IPS DF 6.9 (cell line): ENCODE data around the gene TREM2.

ENCODE experiments used
- DNase-seq: peaks from one replicate; pipeline ENCODE4 v3.0.0-alpha.2; 2013; ENCODE audit warnings: low read depth, low spot score
- H3K27ac ChIP-seq: one replicate; pipeline ENCODE4 v1.5.1; 2013; ENCODE audit warnings: low read length, control low read depth
- H3K27me3 ChIP-seq: 2 replicates; pipeline ENCODE4 v1.6.1; 2013; ENCODE audit warnings: mild to moderate bottlenecking, low read length; ENCODE audit not compliant: control insufficient read depth, insufficient read depth
- H3K36me3 ChIP-seq: 2 replicates; pipeline ENCODE4 v1.6.1; 2013; ENCODE audit warnings: low read length; ENCODE audit not compliant: control insufficient read depth, insufficient read depth
- H3K4me1 ChIP-seq: 2 replicates; pipeline ENCODE4 v1.6.1; 2013; ENCODE audit warnings: low read length; ENCODE audit not compliant: control insufficient read depth, insufficient read depth
- H3K4me3 ChIP-seq: 2 replicates; pipeline ENCODE4 v1.5.1; 2013; ENCODE audit warnings: mild to moderate bottlenecking, low read length
- H3K9me3 ChIP-seq: 2 replicates; pipeline ENCODE4 v1.6.1; 2013; ENCODE audit warnings: low read length, inconsistent platforms; ENCODE audit not compliant: control insufficient read depth, insufficient read depth
- WGBS: extraction: QIAGEN DNeasy Blood & Tissue Kit; methylation state at CpG from one replicate; pipeline ENCODE4 v1.1.7; 2013; ENCODE audit warnings: mixed read lengths, missing lambda C conversion rate; ENCODE audit not compliant: insufficient read length, insufficient coverage; 5-methylcytosine and 5-hydroxymethylcytosine counted together

The TREM2 gene

GRCh38 chr6:41167173-41167963 is 4.5 kb upstream of the TREM2 start:
- Histone ChIP-seq H3K27ac (no peak overlapping the region), H3K27me3 (no peaks in the 10 kb centered on the region), H3K9me3 (no peaks in the 10 kb centered on the region), H3K4me3 (no peak overlapping the region), H3K36me3 (no peaks in the 10 kb centered on the region), H3K4me1 (peaks cover 3% of the 10 kb centered on the region)
- no peak for DNase-seq
- WGBS = no CpG with 5 or more reads among the region's 5 CpGs

GRCh38 chr6:41164551-41165120 is 1.7 kb upstream of the TREM2 start:
- no peak for DNase-seq
- Histone ChIP-seq H3K27ac (no peak overlapping the region), H3K36me3 (no peaks in the 10 kb centered on the region), H3K9me3 (no peaks in the 10 kb centered on the region), H3K4me1 (no peaks in the 10 kb centered on the region), H3K27me3 (no peaks in the 10 kb centered on the region), H3K4me3 (no peak overlapping the region)
- no CpG with 5 or more reads among the region's 4 CpGs for WGBS

GRCh38 chr6:41163419-41163717 is 452 bp upstream of the TREM2 start:
- H3K4me1 ChIP-seq = no peaks in the 10 kb centered on the region
- no CpG with 5 or more reads among the region's 1 CpG for whole genome bisulfite sequencing

GRCh38 chr6:41161851-41162552 is 914 bp downstream of the TREM2 start:
- Histone ChIP-seq H3K4me1 (no peaks in the 10 kb centered on the region), H3K9me3 (no peaks in the 10 kb centered on the region), H3K27ac (no peak overlapping the region), H3K36me3 (no peaks in the 10 kb centered on the region), H3K4me3 (no peak overlapping the region), H3K27me3 (no peaks in the 10 kb centered on the region)
- no CpG with 5 or more reads among the region's 13 CpGs for WGBS
- DNase-seq = no peak

More at GRCh38 chr6:41163419-41163717, 452 bp upstream of the TREM2 start:
- no peak for DNase-seq
- H3K36me3 ChIP-seq = no peaks in the 10 kb centered on the region
- H3K27me3 ChIP-seq = no peaks in the 10 kb centered on the region
- H3K9me3 ChIP-seq = no peaks in the 10 kb centered on the region
- H3K27ac ChIP-seq = no peak overlapping the region
- H3K4me3 ChIP-seq = no peak overlapping the region

- H3K27me3 ChIP-seq = no peaks in the 10 kb centered on the region
- no peak overlapping the region for H3K27ac ChIP-seq
- no peaks in the 10 kb centered on the region for H3K36me3 ChIP-seq
- H3K9me3 ChIP-seq = no peaks in the 10 kb centered on the region
- DNase-seq = no peak
- H3K4me3 ChIP-seq = no peak overlapping the region
- no CpG with 5 or more reads among the region's 10 CpGs for WGBS
- no peaks in the 10 kb centered on the region for H3K4me1 ChIP-seq
These were observed 1.5 kb downstream of the TREM2 start for GRCh38 chr6:41161380-41161779.

- Histone ChIP-seq H3K4me1 (no peaks in the 10 kb centered on the region), H3K27me3 (no peaks in the 10 kb centered on the region)
These were observed 2.0 kb downstream of the TREM2 start for GRCh38 chr6:41160933-41161332.

GRCh38 chr6:41159415-41160082 is 3.4 kb downstream of the TREM2 start:
- no peak for DNase-seq
- WGBS = no CpG with 5 or more reads among the region's 12 CpGs
- Histone ChIP-seq H3K27me3 (no peaks in the 10 kb centered on the region), H3K4me3 (no peak overlapping the region), H3K36me3 (no peaks in the 10 kb centered on the region), H3K4me1 (no peaks in the 10 kb centered on the region), H3K27ac (no peak overlapping the region), H3K9me3 (no peaks in the 10 kb centered on the region)

More at GRCh38 chr6:41160933-41161332, 2.0 kb downstream of the TREM2 start:
- Histone ChIP-seq H3K27ac (no peak overlapping the region), H3K4me3 (no peak overlapping the region), H3K9me3 (no peaks in the 10 kb centered on the region), H3K36me3 (no peaks in the 10 kb centered on the region)
- WGBS = no CpG with 5 or more reads among the region's 3 CpGs
- DNase-seq = no peak

- Histone ChIP-seq H3K4me3 (no peak overlapping the region), H3K9me3 (no peaks in the 10 kb centered on the region), H3K27ac (no peak overlapping the region), H3K27me3 (no peaks in the 10 kb centered on the region), H3K36me3 (no peaks in the 10 kb centered on the region), H3K4me1 (no peaks in the 10 kb centered on the region)
- WGBS = no CpG with 5 or more reads among the region's 5 CpGs
- DNase-seq = no peak
These were observed 5.6 kb downstream of the TREM2 start for GRCh38 chr6:41157323-41157722.

- no CpG with 5 or more reads among the region's 6 CpGs for WGBS
- no peaks in the 10 kb centered on the region for H3K27me3 ChIP-seq
- no peak for DNase-seq
- no peaks in the 10 kb centered on the region for H3K36me3 ChIP-seq
- no peak overlapping the region for H3K4me3 ChIP-seq
- no peaks in the 10 kb centered on the region; the same call in 1 of the 2 replicates for H3K4me1 ChIP-seq
- H3K9me3 ChIP-seq = no peaks in the 10 kb centered on the region
- H3K27ac ChIP-seq = no peak overlapping the region
These were observed 6.1 kb downstream of the TREM2 start for GRCh38 chr6:41156771-41157170.

GRCh38 chr6:41156001-41156400 is 6.9 kb downstream of the TREM2 start:
- Histone ChIP-seq H3K27me3 (no peaks in the 10 kb centered on the region), H3K4me1 (no peaks in the 10 kb centered on the region; the same call in 1 of the 2 replicates), H3K9me3 (no peaks in the 10 kb centered on the region), H3K36me3 (no peaks in the 10 kb centered on the region), H3K4me3 (no peak overlapping the region), H3K27ac (no peak overlapping the region)
- no CpG with 5 or more reads among the region's 4 CpGs for WGBS
- no peak for DNase-seq
